DMS79 (cell line): ENCODE results near the gene ENOPH1.

ENCODE experiments used
- DNase-seq: peaks from one replicate; lab custom pipeline; 2025; lab: John Stamatoyannopoulos, UW

The ENOPH1 gene

GRCh38 chr4:82508806-82509428 is 78.5 kb downstream of the ENOPH1 start:
- DNase-seq: peak; percentile 40

- DNase-seq: no peak
Observed at GRCh38 chr4:82510216-82510615, 79.8 kb downstream of the ENOPH1 start.
